OCI-LY1 (cell line): ENCODE data around the gene DLX5.

Experiments
- H2AFZ ChIP-seq: fragments of 200-600 bp; sonication (generic), shearing (Covaris generic); 2 replicates; pipeline ENCODE4 v1.6.0; 2014; ENCODE audit warnings: antibody characterized with exemption, mild to moderate bottlenecking, low read length
- H3F3A ChIP-seq: fragments of 200-600 bp; sonication (generic), shearing (Covaris generic); 2 replicates; pipeline ENCODE4 v1.6.0; 2014; ENCODE audit warnings: mild to moderate bottlenecking, antibody characterized with exemption, low read length, moderate library complexity; ENCODE audit not compliant: insufficient read depth
- H3K27ac ChIP-seq: fragments of 200-600 bp; sonication (generic); 2 replicates; pipeline ENCODE4 v1.5.1; 2014; ENCODE audit warnings: low read length, mixed run types, mild to moderate bottlenecking, low read depth; ENCODE audit not compliant: poor library complexity, severe bottlenecking
- H3K27me3 ChIP-seq: fragments of 200-600 bp; sonication (generic); 2 replicates; pipeline ENCODE4 v1.6.0; 2014; ENCODE audit warnings: antibody characterized with exemption, mild to moderate bottlenecking, low read length, moderate library complexity; ENCODE audit not compliant: insufficient read depth
- H3K36me3 ChIP-seq: fragments of 200-600 bp; sonication (generic); 2 replicates; pipeline ENCODE4 v1.6.1; 2014; ENCODE audit warnings: mild to moderate bottlenecking, antibody characterized with exemption, low read length, moderate library complexity, mixed read lengths; ENCODE audit not compliant: insufficient read depth
- H3K4me1 ChIP-seq: fragments of 200-600 bp; sonication (generic); 2 replicates; pipeline ENCODE4 v1.5.1; 2014; ENCODE audit warnings: mild to moderate bottlenecking, low read length, moderate library complexity; ENCODE audit not compliant: insufficient read depth, severe bottlenecking
- H3K4me2 ChIP-seq: fragments of 200-600 bp; sonication (generic), shearing (Covaris generic); 2 replicates; pipeline ENCODE4 v1.6.1; 2014; ENCODE audit warnings: low read length
- H3K4me3 ChIP-seq: fragments of 200-600 bp; sonication (generic); 2 replicates; pipeline ENCODE4 v1.5.1; 2014; ENCODE audit warnings: low read length, low read depth, mild to moderate bottlenecking, mixed read lengths; ENCODE audit not compliant: poor library complexity, severe bottlenecking
- H3K79me2 ChIP-seq: fragments of 200-600 bp; shearing (Covaris generic); 2 replicates; pipeline ENCODE4 v1.6.1; 2016; ENCODE audit warnings: mixed run types, low read length, mixed read lengths; ENCODE audit not compliant: insufficient read depth
- H3K9ac ChIP-seq: fragments of 200-600 bp; sonication (generic), shearing (Covaris generic); 2 replicates; pipeline ENCODE4 v1.6.1; 2014; ENCODE audit warnings: mild to moderate bottlenecking, low read length, mixed read lengths
- H3K9me2 ChIP-seq: fragments of 200-600 bp; sonication (generic), shearing (Covaris generic); 2 replicates; pipeline ENCODE4 v1.6.1; 2014; ENCODE audit warnings: low read depth, mild to moderate bottlenecking, low read length, mixed read lengths
- H3K9me3 ChIP-seq: fragments of 200-600 bp; shearing (Covaris generic); 2 replicates; pipeline ENCODE4 v1.6.1; 2014; ENCODE audit warnings: low read length, mixed read lengths
- H4K20me1 ChIP-seq: fragments of 200-600 bp; sonication (generic), shearing (Covaris generic); 2 replicates; pipeline ENCODE4 v1.6.0; 2016; ENCODE audit warnings: mild to moderate bottlenecking, low read length; ENCODE audit not compliant: insufficient read depth
- EZH2 ChIP-seq: fragments of 200-600 bp; sonication (generic), shearing (Covaris generic); IDR thresholded peaks from 2 replicates; pipeline ENCODE4 v1.8.0; 2017; ENCODE audit warnings: borderline replicate concordance, mixed run types, mild to moderate bottlenecking, antibody characterized with exemption, low read length, moderate library complexity, mixed read lengths
- TF ChIP-seq, protein P1 (sequence below): fragments of 200-600 bp; sonication (generic), shearing (Covaris generic); IDR thresholded peaks from 2 replicates; pipeline ENCODE4 v1.5.1; 2017; ENCODE audit warnings: mild to moderate bottlenecking, antibody characterized with exemption, low read length, moderate library complexity, mixed read lengths

The DLX5 gene

DNA sequence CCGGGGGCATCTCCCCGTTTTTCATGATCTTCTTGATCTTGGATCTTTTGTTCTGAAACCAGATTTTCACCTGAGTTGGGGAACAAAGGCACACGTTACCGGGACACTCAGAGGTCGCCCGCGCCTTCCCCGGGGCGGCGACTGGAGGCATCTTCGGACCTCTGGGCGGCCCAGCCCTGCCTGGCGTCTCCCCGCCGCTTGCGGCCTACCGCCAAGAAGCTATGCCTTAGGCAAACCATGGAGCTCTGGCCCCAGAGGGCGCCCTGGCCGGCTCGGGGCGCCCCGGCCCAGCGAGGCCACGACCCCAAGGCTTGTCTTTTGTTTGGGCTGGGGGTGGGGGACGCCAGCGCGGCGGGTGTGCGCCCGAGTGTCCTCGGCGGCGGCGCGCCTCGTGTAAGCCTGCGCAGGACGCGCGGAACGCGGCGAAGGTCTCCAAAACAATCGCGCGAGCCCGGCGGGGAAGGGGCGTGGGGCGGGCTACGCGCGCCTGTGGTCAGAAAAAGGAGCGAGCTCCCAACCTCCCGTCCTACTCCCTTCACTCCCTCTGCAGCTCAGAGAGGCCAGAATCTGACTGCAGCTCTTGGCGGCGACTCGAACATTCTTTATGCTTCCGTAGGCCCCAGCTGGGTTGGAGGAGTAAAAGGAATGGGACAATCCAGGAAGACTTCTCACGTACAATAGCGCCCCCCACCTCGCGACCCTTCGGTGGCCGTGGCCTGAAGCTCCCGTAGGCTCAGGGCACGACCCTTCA, 3.5 kb downstream of the DLX5 start:
- H4K20me1 ChIP-seq, result no peaks in the 10 kb centered on the region
- H3K27ac ChIP-seq, result no peak overlapping the region
- H3K36me3 ChIP-seq, result no peaks in the 10 kb centered on the region
- no peak overlapping the region for H3K4me3 ChIP-seq
- H2AFZ ChIP-seq, result no peak overlapping the region
- H3K4me1 ChIP-seq, result no peaks in the 10 kb centered on the region
- no peak for TF ChIP-seq EZH2
- TF ChIP-seq, protein P1, sequence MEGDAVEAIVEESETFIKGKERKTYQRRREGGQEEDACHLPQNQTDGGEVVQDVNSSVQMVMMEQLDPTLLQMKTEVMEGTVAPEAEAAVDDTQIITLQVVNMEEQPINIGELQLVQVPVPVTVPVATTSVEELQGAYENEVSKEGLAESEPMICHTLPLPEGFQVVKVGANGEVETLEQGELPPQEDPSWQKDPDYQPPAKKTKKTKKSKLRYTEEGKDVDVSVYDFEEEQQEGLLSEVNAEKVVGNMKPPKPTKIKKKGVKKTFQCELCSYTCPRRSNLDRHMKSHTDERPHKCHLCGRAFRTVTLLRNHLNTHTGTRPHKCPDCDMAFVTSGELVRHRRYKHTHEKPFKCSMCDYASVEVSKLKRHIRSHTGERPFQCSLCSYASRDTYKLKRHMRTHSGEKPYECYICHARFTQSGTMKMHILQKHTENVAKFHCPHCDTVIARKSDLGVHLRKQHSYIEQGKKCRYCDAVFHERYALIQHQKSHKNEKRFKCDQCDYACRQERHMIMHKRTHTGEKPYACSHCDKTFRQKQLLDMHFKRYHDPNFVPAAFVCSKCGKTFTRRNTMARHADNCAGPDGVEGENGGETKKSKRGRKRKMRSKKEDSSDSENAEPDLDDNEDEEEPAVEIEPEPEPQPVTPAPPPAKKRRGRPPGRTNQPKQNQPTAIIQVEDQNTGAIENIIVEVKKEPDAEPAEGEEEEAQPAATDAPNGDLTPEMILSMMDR, result no peak
- H3F3A ChIP-seq, result no peaks in the 10 kb centered on the region
- H3K79me2 ChIP-seq, result no peaks in the 10 kb centered on the region
- no peaks in the 10 kb centered on the region; the same call in 1 of the 2 replicates for H3K27me3 ChIP-seq
- H3K4me2 ChIP-seq, result no peak overlapping the region
- no peaks in the 10 kb centered on the region for H3K9me3 ChIP-seq
- no peak overlapping the region for H3K9ac ChIP-seq
- H3K9me2 ChIP-seq, result no peaks in the 10 kb centered on the region

DNA sequence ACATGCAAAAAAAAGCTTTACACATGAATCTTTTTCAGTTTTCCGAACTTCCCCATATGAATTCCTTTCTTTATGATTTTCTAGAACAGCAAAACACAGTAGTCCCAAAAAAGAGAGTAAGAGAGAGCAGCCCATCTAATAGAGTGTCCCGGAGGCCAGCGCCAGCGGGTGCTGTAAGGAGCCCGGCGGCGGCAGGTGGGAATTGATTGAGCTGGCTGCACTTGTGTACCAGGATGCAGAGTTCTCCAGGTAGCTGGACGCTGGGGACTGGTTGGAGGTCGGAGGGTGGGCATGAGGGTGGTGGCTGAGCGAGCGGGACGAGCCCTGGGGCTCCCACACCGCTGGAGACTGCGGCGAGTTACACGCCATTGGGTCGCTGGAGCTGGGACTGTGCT, 4.0 kb downstream of the DLX5 start:
- no peaks in the 10 kb centered on the region for H3K36me3 ChIP-seq
- H4K20me1 ChIP-seq, result no peaks in the 10 kb centered on the region
- H3K4me3 ChIP-seq, result no peak overlapping the region
- no peaks in the 10 kb centered on the region; the same call in 1 of the 2 replicates for H3K27me3 ChIP-seq
- no peaks in the 10 kb centered on the region for H3K79me2 ChIP-seq
- H3K27ac ChIP-seq, result no peak overlapping the region
- TF ChIP-seq, protein P1, result no peak
- TF ChIP-seq EZH2, result no peak
- H3K9ac ChIP-seq, result no peak overlapping the region
- no peaks in the 10 kb centered on the region for H3F3A ChIP-seq
- no peak overlapping the region for H3K4me2 ChIP-seq
- H3K9me2 ChIP-seq, result no peaks in the 10 kb centered on the region
- no peak overlapping the region for H2AFZ ChIP-seq
- H3K4me1 ChIP-seq, result no peaks in the 10 kb centered on the region
- no peaks in the 10 kb centered on the region for H3K9me3 ChIP-seq

DNA sequence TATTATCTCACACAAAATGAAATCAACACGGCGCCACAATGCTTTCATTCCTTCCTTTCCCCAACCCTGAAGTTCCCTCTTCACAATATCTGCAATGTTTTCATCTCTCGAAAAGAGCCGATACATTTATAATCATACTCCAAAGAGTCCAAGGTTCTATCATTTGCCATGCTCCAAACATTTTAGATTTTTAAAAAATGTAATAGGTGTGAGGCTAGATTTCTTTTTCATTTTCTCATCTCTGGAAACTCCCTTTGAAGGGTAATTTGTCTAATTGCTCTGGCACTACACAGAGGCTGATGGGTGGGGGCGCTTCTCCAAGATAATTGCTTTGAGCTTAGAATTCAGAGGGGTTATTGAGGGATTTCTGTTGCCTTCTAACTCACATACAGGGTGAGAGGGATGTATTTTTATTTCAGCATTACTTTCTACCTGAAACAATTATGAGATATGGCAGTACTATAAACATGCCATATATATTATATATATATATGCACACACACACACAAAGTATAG, 4.9 kb downstream of the DLX5 start:
- Histone ChIP-seq H3K9ac (no peak overlapping the region), H3K4me3 (no peak overlapping the region), H3K27me3 (no peaks in the 10 kb centered on the region; the same call in 1 of the 2 replicates), H3K79me2 (no peaks in the 10 kb centered on the region), H3K4me1 (no peaks in the 10 kb centered on the region), H3K9me3 (no peaks in the 10 kb centered on the region), H3K27ac (no peak overlapping the region), H4K20me1 (no peaks in the 10 kb centered on the region), H3K9me2 (no peaks in the 10 kb centered on the region), H3K36me3 (no peaks in the 10 kb centered on the region), H2AFZ (no peak overlapping the region), H3F3A (no peaks in the 10 kb centered on the region), H3K4me2 (no peak overlapping the region)
- no peak for TF ChIP-seq EZH2
- TF ChIP-seq, protein P1, result no peak
